ENCODE data around the gene TNFSF4. TPM values are rescaled to one million over a fixed set of nuclear protein-coding genes. Genes with fewer than 3 reads are reported as not detected.
"Not testable (repeated sequence)": the region's sequence is repeated elsewhere in the genome, so short reads cannot be mapped to it uniquely, and the experiment has no call there.

Gene TNFSF4
- total RNA-seq, 1 experiment from 2014 or later: 0.55 TPM

DNA sequence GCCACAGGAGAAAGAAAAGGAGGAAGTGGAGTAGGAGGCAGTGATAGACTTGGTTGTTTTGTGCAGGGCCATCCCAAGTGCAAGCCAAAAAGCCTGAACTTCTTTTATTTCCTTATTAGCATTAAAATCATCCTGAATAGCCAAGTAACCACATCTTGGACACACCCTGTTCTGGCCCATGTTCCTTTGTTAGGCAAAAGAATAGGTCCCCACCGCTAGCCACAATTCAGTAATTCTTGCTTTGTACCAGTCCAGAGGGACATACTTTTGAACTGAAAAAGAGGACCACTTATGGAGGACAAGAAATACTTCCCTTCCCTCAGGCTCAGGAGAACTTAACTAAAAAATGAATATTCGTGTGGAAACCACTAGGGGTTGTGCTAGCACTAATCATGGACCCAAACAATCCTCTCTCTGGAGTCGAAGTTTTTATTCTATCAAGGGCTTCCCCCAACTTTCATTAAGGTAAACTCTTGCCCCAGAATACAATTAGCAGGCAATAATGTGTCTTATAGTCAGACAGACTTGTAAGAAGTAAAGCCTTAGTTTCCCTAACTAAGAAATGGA is 19.4 kb downstream of the TNFSF4 start:
- in situ Hi-C loops (cut with HindIII; ENCODE audit: low pct_unique_long_range_greater_than_20kb, low sequenced_read_pairs): no loop called here

GRCh38 chr1:173181791-173182190 is 25.3 kb downstream of the TNFSF4 start:
- DNase-seq (ENCODE audit: low read depth, low spot score): no peak
- in situ Hi-C loops (cut with HindIII; ENCODE audit: low pct_unique_long_range_greater_than_20kb, low sequenced_read_pairs): no loop called here

More for the DNA sequence above, 19.4 kb downstream of the TNFSF4 start:
- DNase-seq (ENCODE audit: low read depth, low spot score): peak; percentile 43

- DNase-seq (ENCODE audit: low read depth, low spot score): no peak
- in situ Hi-C loops (cut with HindIII; ENCODE audit: low pct_unique_long_range_greater_than_20kb, low sequenced_read_pairs): no loop called here
Measured at GRCh38 chr1:173176246-173176645, 30.9 kb downstream of the TNFSF4 start.

DNA sequence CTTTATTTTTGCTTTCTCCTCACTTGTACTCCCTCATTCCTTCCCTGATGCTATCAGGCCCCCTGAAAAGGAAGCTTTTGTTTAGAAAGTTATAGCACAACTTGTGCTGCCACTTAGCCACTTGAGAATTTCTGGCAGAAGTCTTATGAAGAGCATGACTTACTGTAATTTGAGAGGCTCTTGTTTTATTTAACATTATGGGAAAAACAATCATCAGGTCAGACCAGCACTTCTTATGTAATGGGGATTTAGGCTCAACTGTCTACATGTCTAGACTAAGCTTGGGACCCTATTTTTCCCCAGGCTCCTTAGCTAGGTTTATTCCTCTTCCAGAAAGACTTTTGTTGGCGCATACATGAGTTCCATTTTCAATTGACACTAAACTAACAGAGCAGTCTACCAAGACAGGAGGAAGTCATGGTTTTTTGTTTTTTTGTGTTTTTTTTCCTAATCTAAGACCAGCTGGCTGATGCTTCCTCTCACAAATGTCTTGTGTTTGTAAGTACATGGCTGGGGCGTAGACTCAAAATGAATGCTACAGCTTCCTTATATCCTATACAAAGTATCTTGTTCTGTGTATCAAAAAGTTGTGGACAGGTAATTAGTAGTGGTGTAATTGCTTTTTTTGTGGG is 31.5 kb downstream of the TNFSF4 start:
- DNase-seq (ENCODE audit: low read depth, low spot score): no peak
- in situ Hi-C loops (cut with HindIII; ENCODE audit: low pct_unique_long_range_greater_than_20kb, low sequenced_read_pairs): no loop called here

DNA sequence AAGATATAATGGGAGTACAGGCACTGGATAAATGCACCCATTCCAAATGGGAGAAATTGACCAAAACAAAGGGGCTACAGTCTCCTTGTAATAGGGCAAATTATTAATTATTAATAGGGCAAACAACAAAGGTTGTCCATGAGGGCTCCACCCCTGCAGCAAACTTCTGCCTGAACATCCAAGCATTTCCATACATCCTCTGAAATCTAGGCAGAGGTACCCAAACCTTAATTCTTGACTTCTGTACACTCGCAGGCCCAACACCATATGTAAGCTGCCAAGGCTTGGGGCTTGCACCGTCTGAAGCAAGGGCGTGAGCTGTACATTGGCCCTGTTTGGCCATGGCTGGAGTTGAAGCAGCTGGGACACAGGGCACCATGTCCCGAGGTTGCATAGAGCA is 33.7 kb downstream of the TNFSF4 start:
- in situ Hi-C loops (cut with HindIII; ENCODE audit: low pct_unique_long_range_greater_than_20kb, low sequenced_read_pairs): no loop called here
- DNase-seq (ENCODE audit: low read depth, low spot score): no peak

GRCh38 chr1:173171152-173171551 is 36.0 kb downstream of the TNFSF4 start:
- no peak for DNase-seq (ENCODE audit: low read depth, low spot score)
- in situ Hi-C loops (cut with HindIII; ENCODE audit: low pct_unique_long_range_greater_than_20kb, low sequenced_read_pairs): no loop called here

- in situ Hi-C loops (cut with HindIII; ENCODE audit: low pct_unique_long_range_greater_than_20kb, low sequenced_read_pairs): no loop called here
- DNase-seq (ENCODE audit: low read depth, low spot score): no peak
Measured at GRCh38 chr1:173168941-173169340, 38.2 kb downstream of the TNFSF4 start.

- no peak for DNase-seq (ENCODE audit: low read depth, low spot score)
- in situ Hi-C loops (cut with HindIII; ENCODE audit: low pct_unique_long_range_greater_than_20kb, low sequenced_read_pairs): no loop called here
Measured at GRCh38 chr1:173164686-173165085, 42.4 kb downstream of the TNFSF4 start.

DNA sequence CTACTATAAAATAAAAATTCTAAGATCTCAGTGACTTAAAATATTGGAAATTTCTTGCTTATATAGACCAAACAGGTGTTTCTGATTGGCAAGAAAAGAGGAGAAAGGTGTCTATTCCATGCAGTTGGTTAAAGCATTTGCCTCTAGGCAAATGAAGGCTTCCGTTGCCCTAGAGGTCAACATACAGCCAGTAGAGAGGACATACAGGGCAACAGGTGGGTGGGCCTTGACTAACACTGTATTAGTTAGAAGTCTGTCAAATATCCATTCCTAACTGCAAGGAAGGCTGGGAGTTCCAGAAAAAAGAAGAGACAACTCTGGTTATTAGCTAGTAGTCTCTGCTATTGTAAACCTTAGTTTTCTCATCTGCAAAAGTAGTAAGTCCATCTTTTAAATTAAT is 43.0 kb downstream of the TNFSF4 start:
- in situ Hi-C loops (cut with HindIII; ENCODE audit: low pct_unique_long_range_greater_than_20kb, low sequenced_read_pairs): no loop called here
- no peak for DNase-seq (ENCODE audit: low read depth, low spot score)

- in situ Hi-C loops (cut with HindIII; ENCODE audit: low pct_unique_long_range_greater_than_20kb, low sequenced_read_pairs): no loop called here
- no peak for DNase-seq (ENCODE audit: low read depth, low spot score)
Measured at GRCh38 chr1:173163222-173163621, 43.9 kb downstream of the TNFSF4 start.

- no peak for DNase-seq (ENCODE audit: low read depth, low spot score)
- in situ Hi-C loops (cut with HindIII; ENCODE audit: low pct_unique_long_range_greater_than_20kb, low sequenced_read_pairs): no loop called here
Measured at GRCh38 chr1:173162601-173163000, 44.5 kb downstream of the TNFSF4 start.

GRCh38 chr1:173161510-173162221 is 45.5 kb downstream of the TNFSF4 start:
- DNase-seq (ENCODE audit: low read depth, low spot score): no peak
- in situ Hi-C loops (cut with HindIII; ENCODE audit: low pct_unique_long_range_greater_than_20kb, low sequenced_read_pairs): no loop called here

GRCh38 chr1:173153964-173154363 is 53.2 kb downstream of the TNFSF4 start:
- DNase-seq (ENCODE audit: low read depth, low spot score); in situ Hi-C loops (cut with HindIII; ENCODE audit: low pct_unique_long_range_greater_than_20kb, low sequenced_read_pairs): not testable (repeated sequence)

DNA sequence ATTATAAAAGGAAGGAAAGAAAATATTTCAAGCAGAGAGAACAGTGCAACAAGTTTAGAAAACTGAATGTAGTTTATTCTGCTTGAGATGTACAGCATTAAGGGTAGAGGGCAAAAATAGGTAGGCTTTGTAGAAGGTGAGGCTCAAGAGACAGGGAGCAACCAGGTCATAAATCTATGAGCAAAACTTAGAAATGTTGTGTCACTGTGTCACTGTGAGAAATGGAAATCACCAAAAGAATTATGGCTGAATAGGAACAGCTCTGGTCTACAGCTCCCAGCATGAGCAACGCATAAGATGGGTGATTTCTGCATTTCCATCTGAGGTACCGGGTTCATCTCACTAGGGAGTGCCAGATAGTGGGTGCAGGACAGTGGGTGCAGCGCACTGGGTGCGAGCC is 53.6 kb downstream of the TNFSF4 start:
- no peak for DNase-seq (ENCODE audit: low read depth, low spot score)
- in situ Hi-C loops (cut with HindIII; ENCODE audit: low pct_unique_long_range_greater_than_20kb, low sequenced_read_pairs): no loop called here

- in situ Hi-C loops (cut with HindIII; ENCODE audit: low pct_unique_long_range_greater_than_20kb, low sequenced_read_pairs): no loop called here
Measured at GRCh38 chr1:173152598-173152997, 54.5 kb downstream of the TNFSF4 start.

DNA sequence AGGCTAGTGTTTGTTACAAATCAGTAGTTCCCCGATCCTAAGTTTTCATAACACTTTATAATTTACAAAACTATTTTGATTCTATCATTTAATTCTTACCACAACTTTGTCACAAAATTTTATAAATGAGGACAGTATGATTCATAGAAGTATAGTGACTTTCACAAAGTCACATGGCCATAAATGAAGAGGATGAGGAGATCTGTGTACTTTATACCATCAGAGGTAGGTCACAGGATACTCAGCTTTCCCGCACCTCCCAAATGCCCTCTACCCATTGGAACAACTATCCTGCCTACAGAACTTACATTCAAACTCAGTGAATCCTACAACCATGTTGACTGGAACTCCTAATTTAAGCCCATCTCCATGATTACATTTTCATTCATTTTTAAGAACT is 56.3 kb downstream of the TNFSF4 start:
- no peak for DNase-seq (ENCODE audit: low read depth, low spot score)
- in situ Hi-C loops (cut with HindIII; ENCODE audit: low pct_unique_long_range_greater_than_20kb, low sequenced_read_pairs): no loop called here

More at GRCh38 chr1:173152598-173152997, 54.5 kb downstream of the TNFSF4 start:
- no peak for DNase-seq (ENCODE audit: low read depth, low spot score)

DNA sequence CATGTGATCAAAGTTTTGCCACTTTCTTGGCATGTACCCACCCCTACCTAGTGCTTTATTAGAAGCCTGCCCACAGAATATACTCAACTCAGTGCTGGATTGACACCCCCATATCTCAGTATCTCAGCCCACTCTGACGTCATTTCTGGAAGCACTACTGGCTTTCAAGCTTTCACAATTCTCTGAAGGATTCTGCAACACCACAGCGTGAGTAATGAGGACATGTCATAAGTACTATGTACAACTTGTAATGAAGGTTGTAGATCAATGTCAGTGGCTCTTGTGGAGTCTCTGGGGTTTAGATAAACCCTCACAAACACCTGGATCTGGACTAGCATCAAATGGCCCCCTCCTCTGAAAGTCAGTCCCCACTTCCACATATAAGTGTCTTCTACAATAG is 57.2 kb downstream of the TNFSF4 start:
- in situ Hi-C loops (cut with HindIII; ENCODE audit: low pct_unique_long_range_greater_than_20kb, low sequenced_read_pairs): no loop called here
- no peak for DNase-seq (ENCODE audit: low read depth, low spot score)

GRCh38 chr1:173148971-173149370 is 58.2 kb downstream of the TNFSF4 start:
- in situ Hi-C loops (cut with HindIII; ENCODE audit: low pct_unique_long_range_greater_than_20kb, low sequenced_read_pairs): no loop called here
- no peak for DNase-seq (ENCODE audit: low read depth, low spot score)

- DNase-seq (ENCODE audit: low read depth, low spot score): no peak
- in situ Hi-C loops (cut with HindIII; ENCODE audit: low pct_unique_long_range_greater_than_20kb, low sequenced_read_pairs): no loop called here
Measured at GRCh38 chr1:173148545-173148944, 58.6 kb downstream of the TNFSF4 start.
